GM19324 (cell line): ENCODE measurements around the gene RNU1-2.
"Not testable (repeated sequence)": the region's sequence is repeated elsewhere in the genome, so short reads cannot be mapped to it uniquely, and the experiment has no call there.

Experiments used
- ATAC-seq: cut with Tn5 transposase; IDR thresholded peaks from one replicate; pipeline ENCODE4 v1.9.1; 2021; ENCODE audit warnings: mild to moderate bottlenecking, moderate library complexity; ENCODE audit not compliant: unreplicated experiment, low FRiP score

Gene RNU1-2

DNA sequence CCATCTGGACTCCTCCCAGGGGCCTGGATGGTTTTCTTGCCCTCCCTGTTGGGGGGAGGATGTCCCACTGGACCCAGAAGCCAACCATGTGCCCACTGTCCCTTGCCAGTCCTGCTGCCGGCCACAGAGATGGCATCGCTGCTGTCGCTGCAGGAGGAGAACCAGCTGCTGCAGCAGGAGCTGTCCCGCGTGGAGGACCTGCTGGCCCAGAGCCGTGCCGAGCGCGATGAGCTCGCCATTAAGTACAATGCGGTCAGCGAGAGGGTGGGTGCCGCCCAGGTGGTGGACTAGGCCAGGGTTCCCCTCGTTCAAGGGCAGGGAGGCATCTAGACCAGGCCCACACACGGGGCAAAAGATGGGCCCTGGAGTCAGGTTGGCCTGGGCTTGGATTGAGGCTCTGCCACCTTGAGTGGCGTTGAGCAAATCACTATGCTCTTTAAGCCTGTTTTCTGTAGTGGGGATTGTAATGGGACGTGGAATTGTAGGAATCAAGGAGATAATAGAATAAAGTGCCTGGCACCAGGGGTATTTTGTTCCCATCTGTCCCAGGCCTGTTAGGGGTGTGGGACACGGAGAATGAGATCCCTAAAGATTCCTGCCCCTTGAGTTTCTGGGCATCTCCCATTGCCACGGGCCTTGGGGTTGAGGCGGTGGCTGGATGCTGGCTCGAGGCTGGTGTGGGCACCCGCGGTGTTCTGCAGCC lies 28.6 kb downstream of the RNU1-2 start:
- no peak for ATAC-seq

DNA sequence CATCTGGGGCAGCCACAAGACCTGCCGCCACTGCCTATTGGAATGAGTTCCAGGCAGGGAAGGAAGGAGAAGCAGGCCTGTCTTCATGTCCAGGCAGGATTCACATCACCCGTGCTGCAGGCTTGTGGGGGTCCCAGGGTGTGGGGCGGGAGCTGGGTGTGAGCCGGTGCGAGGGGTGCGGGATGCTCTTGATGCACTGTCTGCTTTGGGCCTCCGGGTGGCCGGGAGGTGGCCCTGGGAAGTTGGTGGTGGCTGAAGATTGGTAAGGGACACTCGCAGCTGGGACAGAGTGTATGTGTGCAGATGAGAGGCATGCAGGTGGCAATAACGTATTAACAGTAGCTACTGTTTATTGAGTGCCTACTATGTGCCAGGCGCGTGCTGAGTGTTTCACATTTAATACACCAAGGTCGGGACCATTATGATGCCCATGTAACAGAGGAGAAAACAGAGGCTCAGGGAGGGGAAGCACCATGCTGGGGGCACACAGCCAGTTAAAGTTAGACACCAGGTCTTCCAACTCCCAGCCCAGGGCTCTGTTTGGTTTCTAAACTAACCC lies 29.2 kb downstream of the RNU1-2 start:
- no peak for ATAC-seq

GRCh38 chr1:16925635-16926490 lies 30.1 kb downstream of the RNU1-2 start:
- no peak for ATAC-seq

GRCh38 chr1:16926491-16927073 lies 30.8 kb downstream of the RNU1-2 start:
- no peak for ATAC-seq

GRCh38 chr1:16927256-16927655 lies 31.5 kb downstream of the RNU1-2 start:
- ATAC-seq, result no peak

GRCh38 chr1:16927711-16928485 lies 32.1 kb downstream of the RNU1-2 start:
- ATAC-seq, result no peak

- ATAC-seq, result not testable (repeated sequence)
Measured at GRCh38 chr1:16929146-16930041, 33.6 kb downstream of the RNU1-2 start.

DNA sequence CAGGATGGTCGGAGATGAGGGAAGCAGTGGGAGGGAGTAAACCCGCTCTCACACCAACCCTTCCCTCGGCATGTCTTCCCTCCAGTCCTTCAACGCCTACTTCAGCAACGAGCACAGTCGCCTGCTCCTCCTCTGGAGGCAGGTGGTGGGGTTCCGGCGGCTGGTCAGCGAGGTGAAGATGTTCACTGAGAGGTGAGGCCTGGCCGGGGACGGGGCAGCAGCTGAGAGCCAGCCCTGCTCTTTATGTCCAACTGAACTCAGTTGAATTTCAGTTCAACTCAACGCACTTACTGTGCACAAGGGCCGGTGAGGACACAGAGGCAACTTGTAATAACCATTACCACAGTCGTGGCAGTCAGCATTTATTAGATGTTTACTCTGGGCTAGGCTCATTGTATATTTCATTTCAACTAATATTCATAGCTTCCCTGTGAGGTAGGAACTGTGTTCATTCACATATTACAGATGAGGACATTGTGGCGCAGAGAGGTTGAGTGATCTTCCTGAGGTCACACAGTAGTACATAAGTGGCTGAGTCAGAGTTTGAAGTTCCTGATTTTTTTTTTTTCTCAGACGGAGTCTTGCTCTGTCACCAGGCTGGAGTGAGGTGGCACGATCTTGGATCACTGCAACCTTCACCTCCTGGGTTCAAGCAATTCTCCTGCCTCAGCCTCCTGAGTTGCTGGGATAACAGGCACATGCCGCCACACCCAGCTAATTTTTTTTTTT lies 35.6 kb downstream of the RNU1-2 start:
- not testable (repeated sequence) for ATAC-seq

GRCh38 chr1:16933945-16934344 lies 38.2 kb downstream of the RNU1-2 start:
- ATAC-seq, result not testable (repeated sequence)

- not testable (repeated sequence) for ATAC-seq
Measured at GRCh38 chr1:16936580-16936979, 40.8 kb downstream of the RNU1-2 start.

DNA sequence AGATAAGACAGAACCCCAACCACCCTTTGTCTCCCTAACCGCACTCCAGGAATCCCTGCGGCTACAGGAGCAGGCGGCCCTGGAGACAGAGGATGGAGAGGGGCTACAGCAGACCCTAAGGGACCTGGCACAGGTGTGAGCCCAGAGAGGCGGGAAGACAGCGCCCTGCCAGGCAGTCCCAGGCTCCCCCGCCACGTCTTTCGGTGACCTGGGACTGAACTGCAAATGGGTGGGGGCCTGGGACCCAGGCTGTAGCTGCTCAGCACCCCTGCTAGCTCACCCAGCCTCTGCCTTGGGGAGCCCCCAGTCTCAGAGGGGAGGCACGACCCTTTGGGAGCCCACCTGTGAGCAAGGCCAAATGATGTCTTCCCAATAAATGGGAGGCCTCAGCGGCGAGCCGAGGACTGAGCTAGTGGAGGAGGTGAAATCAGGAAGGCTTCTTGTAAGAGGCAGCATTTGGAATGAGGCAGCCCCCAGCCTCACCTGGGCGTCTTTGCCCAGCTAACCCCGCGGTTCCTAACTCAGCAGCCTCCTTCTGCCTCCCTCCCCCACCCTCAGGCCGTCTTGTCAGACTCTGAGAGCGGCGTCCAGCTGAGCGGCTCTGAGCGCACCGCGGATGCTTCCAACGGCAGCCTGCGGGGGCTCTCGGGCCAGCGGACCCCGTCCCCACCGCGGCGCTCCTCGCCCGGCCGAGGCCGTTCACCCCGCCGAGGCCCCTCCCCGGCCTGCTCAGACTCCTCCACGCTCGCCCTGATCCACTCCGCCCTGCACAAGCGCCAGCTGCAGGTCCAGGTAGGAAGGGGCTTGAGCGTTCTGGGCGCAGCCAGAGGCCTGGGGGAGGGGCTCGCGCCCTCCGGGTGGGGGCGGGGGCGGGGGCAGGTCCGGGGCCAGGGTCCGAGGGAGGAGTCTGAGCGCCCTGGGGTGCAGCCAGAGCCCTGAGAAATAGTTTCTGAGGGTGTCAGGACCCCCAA lies 42.9 kb downstream of the RNU1-2 start:
- ATAC-seq, result no peak

- not testable (repeated sequence) for ATAC-seq
Measured at GRCh38 chr1:16939386-16940180, 43.8 kb downstream of the RNU1-2 start.

DNA sequence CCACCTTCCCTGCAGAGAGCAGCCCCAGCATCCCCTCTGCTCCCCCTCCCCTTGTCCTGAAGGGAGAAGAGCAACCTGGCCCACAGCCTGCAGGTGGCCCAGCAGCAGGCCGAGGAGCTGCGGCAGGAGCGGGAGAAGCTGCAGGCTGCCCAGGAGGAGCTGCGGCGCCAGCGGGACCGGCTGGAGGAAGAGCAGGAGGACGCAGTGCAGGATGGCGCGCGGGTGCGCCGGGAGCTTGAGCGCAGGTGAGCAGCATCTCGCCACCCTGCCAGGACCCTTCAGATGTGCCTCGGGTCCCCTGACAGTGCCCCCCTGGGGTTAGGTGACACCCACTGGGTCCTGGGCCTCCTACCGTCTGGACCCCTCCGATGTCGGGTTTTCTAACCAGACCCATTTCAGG lies 48.3 kb downstream of the RNU1-2 start:
- no peak for ATAC-seq

DNA sequence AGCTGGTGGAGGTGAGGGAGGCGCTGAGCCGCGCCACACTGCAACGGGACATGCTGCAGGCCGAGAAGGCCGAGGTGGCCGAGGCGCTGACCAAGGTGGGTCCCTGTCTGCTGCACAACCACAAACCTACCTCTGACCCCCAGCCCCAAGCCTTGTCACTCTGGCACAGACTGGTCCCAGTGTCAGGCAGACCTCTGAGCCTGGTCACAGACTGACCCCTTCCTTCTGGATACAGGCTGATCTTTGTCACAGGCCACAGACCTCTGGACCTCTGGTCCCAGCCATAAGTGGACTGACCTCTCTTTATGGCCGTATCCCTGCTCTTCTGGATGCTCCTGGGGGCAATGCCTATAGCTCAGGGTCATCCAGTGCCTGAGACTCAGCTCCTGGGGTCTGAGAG lies 49.7 kb downstream of the RNU1-2 start:
- ATAC-seq, result not testable (repeated sequence)
